ENCODE results near the gene GDF11.

The GDF11 gene

DNA sequence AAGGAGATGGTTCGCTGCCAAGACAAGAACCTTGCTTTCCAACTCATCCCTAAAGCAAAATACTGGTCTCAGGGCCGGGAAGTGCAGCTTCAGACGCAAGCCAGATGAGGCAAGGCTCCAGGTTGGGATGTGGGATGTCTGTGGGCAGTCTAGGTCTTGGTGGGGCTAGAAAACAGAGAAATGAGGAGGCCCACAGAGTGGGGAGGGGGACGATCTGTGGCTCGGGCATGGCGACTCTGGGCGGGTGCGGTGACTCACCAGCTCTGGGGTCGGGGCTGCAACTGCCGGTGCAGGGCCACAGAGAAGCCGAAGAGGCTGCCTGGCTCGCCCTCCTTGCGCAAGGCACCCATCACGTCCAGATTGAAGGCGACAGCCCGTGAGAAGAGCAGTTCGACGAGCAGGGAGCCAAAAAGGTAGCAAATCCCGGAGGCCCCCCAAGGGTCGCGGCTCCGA, 35.7 kb upstream of the GDF11 start:
- DNase-seq (ENCODE audit: low read depth) = no peak

DNA sequence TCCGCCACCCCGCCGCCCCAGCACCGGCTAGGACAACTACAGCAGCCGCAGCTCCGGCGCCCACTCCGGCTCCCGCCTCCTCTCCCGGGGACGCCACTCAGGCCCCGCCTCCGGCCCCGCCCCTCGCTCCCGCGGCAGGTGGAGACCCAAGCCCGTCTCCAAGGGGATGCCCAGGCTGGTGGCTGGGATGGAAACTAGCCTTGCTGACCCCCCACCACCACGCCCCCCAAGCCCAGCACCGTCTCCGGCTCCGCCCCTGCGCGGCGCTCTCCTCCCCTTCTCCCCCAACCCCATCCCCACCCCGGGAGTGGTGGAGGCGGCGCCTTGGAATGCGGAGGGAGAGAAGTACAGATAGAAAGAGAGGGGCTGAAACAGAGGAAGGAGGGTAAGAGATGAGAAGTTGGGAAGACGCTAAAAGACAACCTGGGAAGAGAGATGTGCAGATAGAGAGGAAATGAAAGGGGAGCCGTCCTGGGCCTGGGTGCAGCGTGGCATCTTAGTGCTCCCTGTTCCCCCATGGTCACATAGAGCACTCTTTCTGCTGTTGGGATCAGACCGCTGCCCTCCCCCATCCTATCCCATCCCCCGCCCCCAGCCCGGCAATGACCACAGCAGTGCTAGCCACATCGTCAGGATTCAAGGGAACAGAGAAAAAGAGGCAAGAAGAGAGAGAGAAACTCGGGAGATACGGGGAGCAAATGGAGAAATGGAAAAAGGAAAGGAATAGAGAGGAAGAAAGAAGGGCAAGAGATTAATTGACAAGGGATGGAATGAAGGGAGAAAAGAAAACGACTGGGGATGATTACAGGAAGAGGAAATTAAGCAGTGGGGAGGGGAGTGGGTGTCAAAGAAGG, 34.9 kb upstream of the GDF11 start, which contains the start of gene ITGA7:
Gene ITGA7, minus strand, starts transcription at position 64 of the 854 bp plus-strand sequence. CDS start 222 bp downstream, outside the sequence.
- peak; percentile 42 for DNase-seq (ENCODE audit: low read depth)

GRCh38 chr12:55708695-55709233, 34.2 kb upstream of the GDF11 start:
- no peak for DNase-seq (ENCODE audit: low read depth)

DNA sequence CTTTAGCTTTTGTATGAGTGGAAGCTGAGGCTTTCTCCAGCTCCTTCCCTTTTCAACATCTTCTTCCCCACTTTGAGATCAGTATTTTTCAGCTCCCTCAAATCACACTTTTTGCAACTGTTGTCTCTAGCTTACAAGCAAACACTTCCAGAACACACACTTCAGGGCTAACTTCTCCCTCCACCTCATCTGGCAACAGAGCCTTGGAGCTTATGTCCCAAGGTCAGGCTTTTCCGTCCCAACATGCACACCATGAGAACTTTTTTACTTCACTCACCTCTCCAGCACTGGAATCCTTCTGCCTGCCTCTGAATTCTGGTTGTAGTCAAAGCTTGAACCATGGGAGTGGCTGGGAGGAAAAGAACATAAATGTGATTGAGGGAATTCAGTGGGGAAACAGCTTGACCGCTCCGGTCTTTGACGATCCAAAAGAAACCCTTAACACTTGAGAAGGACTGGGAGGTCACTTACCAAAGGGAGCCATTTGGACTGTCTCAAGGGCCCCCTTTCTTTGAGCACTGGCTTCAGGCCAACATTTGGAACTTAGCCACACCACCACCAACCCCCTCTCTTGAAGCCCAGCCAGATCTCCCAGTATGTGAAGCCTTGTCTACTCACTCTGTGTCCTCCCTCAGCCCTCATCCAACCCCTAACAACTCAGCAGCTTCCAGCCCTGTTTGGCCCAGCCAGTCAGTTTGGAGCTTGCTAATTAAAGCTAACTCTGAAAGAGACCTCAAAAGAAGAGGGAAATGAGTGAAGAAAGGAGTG, 31.0 kb upstream of the GDF11 start:
- no peak for DNase-seq (ENCODE audit: low read depth)

DNA sequence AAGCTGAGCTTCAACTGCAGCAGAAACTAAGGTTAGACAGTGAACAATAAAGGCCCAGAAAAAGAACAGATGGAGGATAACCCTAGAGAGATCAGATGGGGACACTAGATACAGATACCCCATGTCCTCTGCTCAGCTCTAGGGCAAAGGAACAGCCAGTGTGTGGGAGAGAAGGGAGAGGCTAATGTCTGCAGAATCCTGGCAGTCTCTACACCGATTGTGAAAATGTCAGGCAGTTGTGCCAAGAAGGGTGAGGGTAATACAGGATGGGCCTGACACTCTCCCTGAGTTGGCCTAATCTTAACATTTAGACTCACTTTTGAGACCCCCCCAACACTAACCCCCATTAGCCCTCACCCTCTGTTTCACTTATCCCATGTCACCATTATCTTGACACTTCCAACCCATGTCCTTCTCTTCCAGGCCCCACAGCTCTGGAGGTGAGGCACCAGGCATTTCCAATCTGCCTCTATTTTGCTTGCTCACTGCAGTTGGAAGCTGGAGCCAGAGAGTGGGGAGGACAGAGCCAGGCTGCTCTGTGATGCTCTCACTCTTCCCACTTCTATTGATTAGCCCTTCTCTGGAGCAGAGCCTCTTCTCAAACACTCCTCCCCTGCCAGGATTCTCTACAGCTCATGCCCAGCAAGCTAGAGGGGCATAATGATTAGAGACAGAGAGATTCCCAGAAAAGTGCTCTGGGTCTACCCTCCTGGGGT, 30.1 kb upstream of the GDF11 start:
- no peak for DNase-seq (ENCODE audit: low read depth)

DNA sequence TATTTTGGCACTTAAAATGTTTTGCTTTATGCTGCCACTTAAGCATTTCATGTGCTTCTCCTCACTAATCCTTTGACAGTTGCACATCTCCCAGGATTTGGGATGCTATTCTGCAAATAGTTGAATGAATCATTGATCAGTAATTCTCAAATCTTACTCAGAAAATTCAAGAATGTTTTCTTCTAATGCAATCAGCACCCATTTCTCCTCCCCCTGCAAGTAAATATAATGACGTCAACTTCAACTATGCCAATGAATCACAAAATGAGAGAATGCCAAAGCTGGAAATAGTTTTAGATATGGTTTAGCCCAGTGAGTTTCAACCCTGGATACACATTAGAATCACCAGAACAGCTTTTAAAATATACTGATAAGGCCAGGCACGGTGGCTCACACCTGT, 29.2 kb upstream of the GDF11 start:
- no peak for DNase-seq (ENCODE audit: low read depth)

GRCh38 chr12:55715169-55715764, 27.7 kb upstream of the GDF11 start:
- DNase-seq (ENCODE audit: low read depth) = no peak

- peak; percentile 86 for DNase-seq (ENCODE audit: low read depth)
Measured at GRCh38 chr12:55715833-55716581, 26.9 kb upstream of the GDF11 start, which contains the start of gene BLOC1S1. Gene BLOC1S1 (plus strand): TSS chr12:55716046. CDS start chr12:55716052, 6 bp downstream.

DNA sequence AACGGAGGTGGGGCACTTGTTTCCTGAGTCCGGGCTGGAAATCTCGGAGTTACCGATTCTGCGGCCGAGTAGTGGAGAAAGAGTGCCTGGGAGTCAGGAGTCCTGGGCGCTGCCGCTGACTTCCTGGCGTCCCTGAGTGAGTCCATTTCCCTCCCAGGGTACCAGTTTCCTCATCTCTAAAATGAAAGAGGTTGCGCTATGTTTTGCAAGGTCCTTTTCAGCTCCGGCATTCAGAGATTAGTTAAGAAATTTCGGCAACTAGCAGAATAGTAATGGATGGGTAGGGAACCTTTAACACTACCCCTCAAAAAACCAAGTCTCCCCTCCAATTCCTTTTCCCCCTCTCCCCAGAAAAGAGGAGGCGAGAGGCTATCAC, 26.4 kb upstream of the GDF11 start:
- DNase-seq (ENCODE audit: low read depth) = no peak

DNA sequence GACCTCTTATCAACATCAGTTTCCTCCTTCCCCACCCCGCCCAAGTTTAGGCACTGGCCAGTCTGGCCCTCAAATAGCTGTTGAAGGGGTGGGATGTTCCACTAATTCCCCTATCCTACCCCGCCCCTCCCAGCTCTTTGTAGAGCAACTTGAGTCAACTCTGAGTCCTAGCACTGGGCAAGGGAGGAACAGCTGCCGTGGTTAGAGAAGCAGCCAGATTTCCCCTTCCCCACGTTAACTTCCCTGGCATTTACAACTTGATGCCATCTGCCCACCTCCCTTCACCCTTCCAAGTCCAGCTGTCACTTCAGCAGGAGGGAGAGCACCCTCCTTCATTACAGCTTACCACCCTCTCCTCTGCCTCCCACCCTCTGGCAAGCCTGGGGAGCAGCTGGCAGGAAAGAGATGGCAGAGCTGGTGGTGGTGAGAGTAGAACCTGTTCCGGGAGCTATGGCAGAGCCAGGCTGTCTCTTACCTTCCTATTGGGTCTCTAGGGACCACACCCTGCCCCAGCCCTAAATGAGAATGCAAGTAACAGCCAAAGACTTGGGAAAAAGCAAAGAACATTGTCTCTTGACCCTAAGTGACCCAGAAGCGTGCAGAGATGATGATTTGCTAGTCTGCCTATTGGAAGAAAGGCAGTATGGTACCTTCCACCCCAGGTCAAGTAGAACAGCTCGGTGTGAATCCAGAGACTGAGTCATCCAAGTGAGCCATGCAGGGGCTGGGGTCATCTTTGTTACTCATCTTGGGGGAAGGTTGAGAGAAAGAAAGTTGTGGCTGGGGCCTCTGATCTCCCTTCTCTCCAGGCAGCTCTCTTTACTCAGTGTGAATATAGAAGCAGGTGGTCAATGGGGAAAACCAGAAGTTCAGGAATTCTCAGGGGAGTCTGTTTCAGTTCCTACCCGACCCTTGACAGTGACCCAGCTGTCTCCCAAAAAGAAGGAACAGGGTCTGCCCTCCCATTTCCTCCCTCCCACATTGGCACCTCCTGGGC, 25.6 kb upstream of the GDF11 start:
- DNase-seq (ENCODE audit: low read depth) = no peak

GRCh38 chr12:55718015-55718414, 24.9 kb upstream of the GDF11 start:
- DNase-seq (ENCODE audit: low read depth) = no peak

DNA sequence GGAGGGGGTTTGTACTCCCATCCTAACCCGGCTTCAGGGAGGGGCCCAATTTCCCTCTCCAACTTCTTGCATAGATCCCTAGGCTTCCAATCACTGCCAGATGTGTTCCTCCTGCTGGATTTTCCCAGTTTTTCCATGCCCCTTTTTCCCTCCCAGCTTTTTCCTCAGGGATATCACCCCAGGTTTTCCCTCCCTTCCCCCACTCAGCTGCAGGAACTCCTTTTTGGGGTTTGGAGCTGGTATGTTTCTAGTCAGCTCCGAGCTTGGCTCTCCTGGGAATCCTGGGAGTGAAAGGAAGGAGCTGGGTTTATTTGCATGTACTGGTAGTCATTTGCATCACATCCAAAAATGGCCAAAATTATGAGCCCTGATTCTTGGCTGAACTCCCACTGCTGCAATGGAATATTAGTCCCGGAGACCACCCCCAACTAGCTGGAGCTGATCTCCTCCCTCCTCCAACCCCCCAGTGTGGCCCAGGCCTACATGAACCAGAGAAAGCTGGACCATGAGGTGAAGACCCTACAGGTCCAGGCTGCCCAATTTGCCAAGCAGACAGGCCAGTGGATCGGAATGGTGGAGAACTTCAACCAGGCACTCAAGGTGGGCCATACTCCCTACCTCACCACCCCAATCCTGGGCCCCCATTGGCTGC, 24.2 kb upstream of the GDF11 start:
- no peak for DNase-seq (ENCODE audit: low read depth)

DNA sequence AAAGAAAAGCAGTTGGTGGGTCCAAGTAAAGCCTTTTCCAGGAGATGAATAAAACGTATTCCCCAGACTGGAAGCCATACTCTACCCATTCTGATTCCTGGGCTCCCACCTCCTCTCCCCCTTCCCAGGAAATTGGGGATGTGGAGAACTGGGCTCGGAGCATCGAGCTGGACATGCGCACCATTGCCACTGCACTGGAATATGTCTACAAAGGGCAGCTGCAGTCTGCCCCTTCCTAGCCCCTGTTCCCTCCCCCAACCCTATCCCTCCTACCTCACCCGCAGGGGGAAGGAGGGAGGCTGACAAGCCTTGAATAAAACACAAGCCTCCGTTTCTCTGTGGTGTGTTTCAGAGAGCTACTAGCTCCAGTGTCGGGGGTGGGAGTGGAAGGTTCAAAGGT, 23.6 kb upstream of the GDF11 start:
- DNase-seq (ENCODE audit: low read depth) = no peak

- no peak for DNase-seq (ENCODE audit: low read depth)
Measured at GRCh38 chr12:55720071-55720564, 22.8 kb upstream of the GDF11 start, which contains the start of gene RDH5. Gene RDH5 (plus strand): TSS chr12:55720393. CDS start chr12:55721185, 792 bp downstream.

GRCh38 chr12:55720894-55721444, 22.0 kb upstream of the GDF11 start:
- no peak for DNase-seq (ENCODE audit: low read depth)

DNA sequence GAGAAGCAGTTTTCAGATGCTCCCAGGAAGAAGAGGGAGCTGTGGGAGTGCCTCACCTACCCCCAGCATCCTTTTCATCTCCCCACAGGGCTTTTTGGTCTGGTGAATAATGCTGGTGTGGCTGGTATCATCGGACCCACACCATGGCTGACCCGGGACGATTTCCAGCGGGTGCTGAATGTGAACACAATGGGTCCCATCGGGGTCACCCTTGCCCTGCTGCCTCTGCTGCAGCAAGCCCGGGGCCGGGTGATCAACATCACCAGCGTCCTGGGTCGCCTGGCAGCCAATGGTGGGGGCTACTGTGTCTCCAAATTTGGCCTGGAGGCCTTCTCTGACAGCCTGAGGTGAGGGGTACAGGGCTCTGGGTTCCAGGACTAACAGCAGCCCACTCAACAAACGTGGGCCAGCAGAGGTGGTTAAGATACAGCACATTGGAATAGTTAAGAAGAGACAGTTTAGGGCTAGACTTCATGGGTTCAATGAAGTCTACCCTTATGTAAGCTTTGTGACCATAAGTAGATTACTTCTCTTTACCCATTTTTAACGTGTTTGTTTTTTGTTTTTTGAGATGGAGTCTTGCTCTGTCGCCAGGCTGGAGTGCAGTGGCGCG, 21.2 kb upstream of the GDF11 start:
- no peak for DNase-seq (ENCODE audit: low read depth)

DNA sequence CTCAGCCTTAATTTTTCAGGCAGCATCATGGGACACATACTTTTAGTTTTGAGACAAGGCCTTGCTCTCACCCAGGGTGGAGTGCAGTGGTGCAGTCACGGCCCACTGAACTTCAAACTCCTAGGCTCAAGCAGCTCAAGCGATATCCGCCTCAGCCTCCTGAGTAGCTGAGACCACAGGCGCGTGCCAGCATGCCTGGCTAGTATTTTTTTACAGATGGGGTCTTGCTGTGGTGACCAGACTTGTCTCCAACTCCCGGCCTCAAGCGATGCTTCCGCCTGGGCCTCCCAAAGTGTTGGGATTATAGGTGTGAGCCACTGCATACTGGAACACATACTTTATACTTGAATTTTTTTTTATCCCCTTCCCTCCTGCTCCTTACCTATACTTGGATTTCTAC, 20.0 kb upstream of the GDF11 start:
- no peak for DNase-seq (ENCODE audit: low read depth)
